Measurements from ENCODE around the gene GNAO1.

GNAO1 gene

DNA sequence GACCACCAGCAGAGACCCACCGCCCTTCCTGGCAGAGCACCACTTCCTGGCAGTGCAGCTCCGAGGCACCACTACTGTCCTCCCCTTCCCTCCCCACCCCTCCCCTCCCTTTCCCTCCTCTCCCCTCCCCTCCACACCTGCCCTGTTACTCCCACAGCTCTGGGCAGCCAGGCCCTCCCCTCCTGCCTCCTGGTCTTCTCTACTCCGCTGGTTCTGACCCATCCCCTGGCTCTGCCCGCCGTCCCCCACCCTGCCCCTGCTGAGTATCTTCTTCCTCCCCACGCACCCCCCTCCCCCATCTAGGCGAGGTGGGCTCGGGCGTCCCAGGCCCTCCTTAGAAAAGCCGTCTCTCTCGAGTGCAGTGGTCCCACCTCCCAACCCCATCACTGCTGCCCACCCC, 156.4 kb downstream of the GNAO1 start:
- TF ChIP-seq, protein P1, sequence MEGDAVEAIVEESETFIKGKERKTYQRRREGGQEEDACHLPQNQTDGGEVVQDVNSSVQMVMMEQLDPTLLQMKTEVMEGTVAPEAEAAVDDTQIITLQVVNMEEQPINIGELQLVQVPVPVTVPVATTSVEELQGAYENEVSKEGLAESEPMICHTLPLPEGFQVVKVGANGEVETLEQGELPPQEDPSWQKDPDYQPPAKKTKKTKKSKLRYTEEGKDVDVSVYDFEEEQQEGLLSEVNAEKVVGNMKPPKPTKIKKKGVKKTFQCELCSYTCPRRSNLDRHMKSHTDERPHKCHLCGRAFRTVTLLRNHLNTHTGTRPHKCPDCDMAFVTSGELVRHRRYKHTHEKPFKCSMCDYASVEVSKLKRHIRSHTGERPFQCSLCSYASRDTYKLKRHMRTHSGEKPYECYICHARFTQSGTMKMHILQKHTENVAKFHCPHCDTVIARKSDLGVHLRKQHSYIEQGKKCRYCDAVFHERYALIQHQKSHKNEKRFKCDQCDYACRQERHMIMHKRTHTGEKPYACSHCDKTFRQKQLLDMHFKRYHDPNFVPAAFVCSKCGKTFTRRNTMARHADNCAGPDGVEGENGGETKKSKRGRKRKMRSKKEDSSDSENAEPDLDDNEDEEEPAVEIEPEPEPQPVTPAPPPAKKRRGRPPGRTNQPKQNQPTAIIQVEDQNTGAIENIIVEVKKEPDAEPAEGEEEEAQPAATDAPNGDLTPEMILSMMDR (IDR thresholded peaks at IDR 0.05; ENCODE audit: borderline replicate concordance, control extremely low read depth, extremely low read depth, insufficient read depth, missing control alignments) = no peak
- in situ Hi-C loops (cut with MboI; ENCODE audit: low sequenced_read_pairs, unreplicated experiment) = no loop called here
- DNase-seq (ENCODE audit: low spot score) = no peak

DNA sequence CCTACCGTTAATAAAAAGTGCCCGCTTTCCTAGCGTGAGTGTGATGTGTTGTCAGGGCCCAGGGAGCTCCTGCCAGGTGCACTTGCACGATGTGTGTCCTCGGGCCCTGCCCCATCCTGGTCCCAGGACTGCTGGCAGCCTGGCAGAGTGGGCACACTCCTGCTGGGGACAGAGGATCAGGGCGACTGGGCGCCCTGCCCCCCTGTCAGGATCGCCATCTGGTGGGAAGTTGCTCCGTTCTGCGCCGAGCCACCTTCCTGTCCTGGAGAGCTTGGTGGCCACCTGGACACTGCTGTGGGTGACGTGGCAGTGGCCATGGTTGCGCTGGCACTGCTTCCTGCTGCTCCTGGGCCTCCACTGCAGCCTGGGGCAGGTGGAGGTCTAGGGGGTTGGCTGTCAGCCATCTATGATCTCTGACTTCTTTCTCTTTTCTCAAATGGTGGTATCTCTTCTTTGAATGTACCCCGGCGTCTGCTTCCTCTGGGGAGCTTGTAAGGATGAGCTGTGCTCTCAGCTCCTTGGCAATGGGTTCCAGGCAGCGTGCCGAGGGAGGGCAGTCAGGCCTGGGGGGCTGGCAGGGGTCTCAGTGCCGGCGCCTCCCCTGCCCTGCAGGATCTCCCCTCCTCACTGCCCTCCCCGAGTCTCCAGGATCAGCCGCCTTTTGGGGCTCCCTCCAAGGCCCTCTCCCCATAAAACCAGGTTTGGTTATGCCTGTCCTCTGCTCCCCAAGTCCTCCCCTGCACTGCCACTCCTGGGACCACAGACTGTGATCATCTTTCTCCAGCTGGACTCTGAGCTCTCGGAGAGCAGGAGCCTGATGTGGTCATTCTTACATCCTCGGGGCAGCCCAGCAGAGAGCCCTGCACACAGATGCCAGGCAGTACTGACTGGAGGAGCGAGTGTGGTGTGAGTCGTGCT, 157.1 kb downstream of the GNAO1 start:
- DNase-seq (ENCODE audit: low spot score) = no peak
- in situ Hi-C loops (cut with MboI; ENCODE audit: low sequenced_read_pairs, unreplicated experiment) = no loop called here
- TF ChIP-seq, protein P1 (IDR thresholded peaks at IDR 0.05; ENCODE audit: borderline replicate concordance, control extremely low read depth, extremely low read depth, insufficient read depth, missing control alignments) = no peak

DNA sequence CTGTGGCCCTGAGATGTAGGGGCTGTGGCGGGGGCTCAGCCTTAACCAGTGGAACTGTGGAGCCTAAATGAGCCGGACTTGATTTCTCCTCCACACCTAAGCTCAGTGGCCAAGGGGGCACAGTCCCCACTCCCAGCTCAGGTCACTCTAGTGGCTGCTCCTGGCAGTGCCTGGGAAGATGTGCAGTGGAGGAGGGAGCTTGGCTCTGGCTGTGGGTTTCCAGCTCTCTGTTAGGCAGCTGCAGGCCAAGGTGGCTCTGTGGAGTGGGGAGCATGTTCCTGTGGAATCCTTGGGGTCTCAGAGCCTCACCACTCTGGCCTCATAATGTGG, 157.8 kb downstream of the GNAO1 start:
- TF ChIP-seq, protein P1 (IDR thresholded peaks at IDR 0.05; ENCODE audit: borderline replicate concordance, control extremely low read depth, extremely low read depth, insufficient read depth, missing control alignments) = no peak
- no peak for DNase-seq (ENCODE audit: low spot score)
- in situ Hi-C loops (cut with MboI; ENCODE audit: low sequenced_read_pairs, unreplicated experiment) = no loop called here

DNA sequence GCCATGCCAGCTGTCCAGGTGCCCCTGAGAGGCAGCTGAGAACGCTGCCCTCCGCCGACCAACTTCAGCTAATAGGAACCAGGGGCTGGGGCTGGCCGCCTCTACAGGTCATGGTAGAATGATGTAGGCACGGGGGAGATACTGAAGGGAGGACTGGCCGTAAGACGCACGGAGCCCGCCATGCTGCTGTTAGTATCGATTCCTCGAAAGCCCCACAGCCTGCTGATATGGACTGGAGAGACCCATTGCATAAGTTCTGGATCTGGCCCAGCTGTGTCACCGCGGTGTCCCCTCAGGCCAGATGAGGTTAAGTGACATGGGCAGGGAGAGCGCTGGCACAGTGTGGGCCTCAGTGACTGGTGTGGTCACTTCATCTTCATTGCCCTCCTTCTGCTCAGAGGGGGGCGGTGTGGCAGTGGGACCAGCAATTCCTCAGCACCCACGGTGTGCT, 158.4 kb downstream of the GNAO1 start:
- in situ Hi-C loops (cut with MboI; ENCODE audit: low sequenced_read_pairs, unreplicated experiment) = no loop called here

DNA sequence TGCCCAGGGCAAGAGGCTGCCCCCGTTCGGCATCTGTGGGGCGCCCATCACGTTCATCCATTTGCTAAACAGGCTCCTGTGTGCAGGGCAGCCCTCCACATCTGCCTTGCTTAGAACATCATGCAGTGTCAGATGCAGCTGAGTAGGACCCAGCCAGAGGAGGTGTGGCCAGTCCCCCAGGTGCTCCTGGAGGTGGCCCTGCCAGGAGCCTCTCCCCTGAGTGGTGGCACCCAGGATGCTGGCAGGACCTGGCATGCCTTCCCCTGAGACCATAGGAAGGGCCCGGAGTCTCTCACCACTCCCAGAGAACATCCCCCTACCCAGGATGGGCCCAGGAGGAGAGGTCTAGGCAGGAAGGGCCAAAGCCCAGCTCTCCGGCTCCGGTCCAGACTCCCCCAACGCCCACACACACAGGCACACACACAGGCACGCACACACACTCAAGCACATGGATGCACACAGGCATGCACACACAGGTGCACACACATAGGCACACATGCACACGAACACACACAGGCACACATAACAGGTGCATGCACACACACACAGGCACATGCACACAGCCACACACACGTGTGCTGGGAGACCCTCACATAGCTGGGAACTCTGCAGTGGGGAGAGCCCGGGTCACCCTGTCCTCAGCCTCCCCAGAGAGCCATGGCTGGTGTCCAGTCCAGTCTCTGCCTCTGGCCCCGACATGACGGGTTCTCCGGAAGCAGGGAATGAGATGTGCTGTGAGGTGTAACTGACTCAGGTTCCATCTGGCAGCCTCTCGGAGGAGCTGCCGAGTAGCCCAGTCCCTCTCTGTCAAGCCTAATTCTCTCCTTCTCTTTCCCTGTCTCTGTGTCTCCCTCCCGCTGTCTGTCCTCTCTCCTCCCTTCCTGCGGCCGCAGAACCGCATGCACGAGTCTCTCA, 159.5 kb downstream of the GNAO1 start:
- in situ Hi-C loops (cut with MboI; ENCODE audit: low sequenced_read_pairs, unreplicated experiment) = no loop called here

More for the DNA sequence above, 158.4 kb downstream of the GNAO1 start:
- TF ChIP-seq, protein P1 (IDR thresholded peaks at IDR 0.05; ENCODE audit: borderline replicate concordance, control extremely low read depth, extremely low read depth, insufficient read depth, missing control alignments) = no peak
- DNase-seq (ENCODE audit: low spot score) = no peak

DNA sequence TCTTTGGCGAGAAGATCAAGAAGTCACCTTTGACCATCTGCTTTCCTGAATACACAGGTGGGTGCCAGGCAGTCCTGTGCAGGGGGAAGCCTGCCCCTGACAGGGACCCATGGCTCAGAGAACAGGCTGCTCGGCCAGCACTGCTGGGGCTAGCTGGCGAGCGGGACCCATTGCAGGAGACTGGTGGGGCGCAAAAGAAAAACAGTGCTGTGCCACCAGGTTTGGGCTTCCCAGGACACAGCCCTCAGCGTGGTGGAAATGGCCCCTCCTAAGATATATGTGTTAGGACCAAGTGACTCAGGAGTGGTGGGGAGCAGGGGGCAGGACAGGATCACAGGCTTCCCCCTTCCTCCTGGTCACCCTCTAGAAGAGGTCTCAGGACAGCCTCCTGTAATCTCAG, 160.2 kb downstream of the GNAO1 start:
- TF ChIP-seq, protein P1 (IDR thresholded peaks at IDR 0.05; ENCODE audit: borderline replicate concordance, control extremely low read depth, extremely low read depth, insufficient read depth, missing control alignments) = no peak
- in situ Hi-C loops (cut with MboI; ENCODE audit: low sequenced_read_pairs, unreplicated experiment) = no loop called here
- DNase-seq (ENCODE audit: low spot score) = no peak

More for the DNA sequence above, 159.5 kb downstream of the GNAO1 start:
- DNase-seq (ENCODE audit: low spot score) = no peak
- TF ChIP-seq, protein P1 (IDR thresholded peaks at IDR 0.05; ENCODE audit: borderline replicate concordance, control extremely low read depth, extremely low read depth, insufficient read depth, missing control alignments) = no peak

Measured in GM13976 (cell line).